Lower leg skin (tissue), 3 donors: ENCODE data around the gene SSX2IP.

Source experiments
- POLR2A ChIP-seq, 2 donors: fragments of 450-650 bp; IDR thresholded peaks; one replicate each; pipeline ENCODE4 v1.6.1; 2016 to 2017; ENCODE audit warnings: antibody characterized with exemption in 2 of 2, mild to moderate bottlenecking in 1 of 2, moderate library complexity in 1 of 2
- TF ChIP-seq, protein P1 (sequence below), 3 donors: fragments of 450-650 bp; IDR thresholded peaks; one replicate each; pipeline ENCODE4 v1.5.1; 2016; ENCODE audit warnings: antibody characterized with exemption in 3 of 3, mild to moderate bottlenecking in 3 of 3, moderate library complexity in 2 of 3

- TF ChIP-seq, protein P1, sequence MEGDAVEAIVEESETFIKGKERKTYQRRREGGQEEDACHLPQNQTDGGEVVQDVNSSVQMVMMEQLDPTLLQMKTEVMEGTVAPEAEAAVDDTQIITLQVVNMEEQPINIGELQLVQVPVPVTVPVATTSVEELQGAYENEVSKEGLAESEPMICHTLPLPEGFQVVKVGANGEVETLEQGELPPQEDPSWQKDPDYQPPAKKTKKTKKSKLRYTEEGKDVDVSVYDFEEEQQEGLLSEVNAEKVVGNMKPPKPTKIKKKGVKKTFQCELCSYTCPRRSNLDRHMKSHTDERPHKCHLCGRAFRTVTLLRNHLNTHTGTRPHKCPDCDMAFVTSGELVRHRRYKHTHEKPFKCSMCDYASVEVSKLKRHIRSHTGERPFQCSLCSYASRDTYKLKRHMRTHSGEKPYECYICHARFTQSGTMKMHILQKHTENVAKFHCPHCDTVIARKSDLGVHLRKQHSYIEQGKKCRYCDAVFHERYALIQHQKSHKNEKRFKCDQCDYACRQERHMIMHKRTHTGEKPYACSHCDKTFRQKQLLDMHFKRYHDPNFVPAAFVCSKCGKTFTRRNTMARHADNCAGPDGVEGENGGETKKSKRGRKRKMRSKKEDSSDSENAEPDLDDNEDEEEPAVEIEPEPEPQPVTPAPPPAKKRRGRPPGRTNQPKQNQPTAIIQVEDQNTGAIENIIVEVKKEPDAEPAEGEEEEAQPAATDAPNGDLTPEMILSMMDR (IDR thresholded peaks at IDR 0.05): no peak
- no peak for TF ChIP-seq POLR2A (IDR thresholded peaks at IDR 0.05)
Observed at GRCh38 chr1:84674705-84675104, 15.6 kb downstream of the SSX2IP start.
